Measurements from ENCODE around the gene PRPF4.
"Not testable (repeated sequence)": the region's sequence is repeated elsewhere in the genome, so short reads cannot be mapped to it uniquely, and the experiment has no call there.

Gene PRPF4

GRCh38 chr9:113269355-113269754 is 6.1 kb upstream of the PRPF4 start:
- DNase-seq = no peak

GRCh38 chr9:113269871-113270270 is 5.6 kb upstream of the PRPF4 start:
- no peak for DNase-seq

GRCh38 chr9:113274474-113275156 is 843 bp upstream of the PRPF4 start:
- peak; percentile 54 for DNase-seq

- no peak for DNase-seq
Measured at GRCh38 chr9:113278840-113279239, 3.4 kb downstream of the PRPF4 start.

GRCh38 chr9:113281356-113281755 is 5.9 kb downstream of the PRPF4 start:
- DNase-seq = no peak

- DNase-seq = no peak
Measured at GRCh38 chr9:113289091-113289490, 13.6 kb downstream of the PRPF4 start.

GRCh38 chr9:113290052-113290607 is 14.7 kb downstream of the PRPF4 start:
- no peak for DNase-seq

GRCh38 chr9:113293285-113293878 is 17.9 kb downstream of the PRPF4 start:
- no peak for DNase-seq

GRCh38 chr9:113296247-113296646 is 20.8 kb downstream of the PRPF4 start:
- DNase-seq = not testable (repeated sequence)

GRCh38 chr9:113296796-113297558 is 21.5 kb downstream of the PRPF4 start:
- no peak for DNase-seq

- DNase-seq = no peak
Measured at GRCh38 chr9:113298311-113298710, 22.9 kb downstream of the PRPF4 start.

- no peak for DNase-seq
Measured at GRCh38 chr9:113298924-113299770, 23.7 kb downstream of the PRPF4 start.

- no peak for DNase-seq
Measured at GRCh38 chr9:113299800-113300292, 24.4 kb downstream of the PRPF4 start.

GRCh38 chr9:113301548-113301947 is 26.1 kb downstream of the PRPF4 start:
- no peak for DNase-seq

- DNase-seq = peak; percentile 55
Measured at GRCh38 chr9:113302792-113303418, 27.4 kb downstream of the PRPF4 start, which contains the start of gene RNF183. TSS of gene RNF183 (minus strand) at chr9:113303376. CDS start at chr9:113298184, 5,192 bp downstream.

- no peak for DNase-seq
Measured at GRCh38 chr9:113306566-113306965, 31.1 kb downstream of the PRPF4 start.

- DNase-seq = peak; percentile 39
Measured at GRCh38 chr9:113307396-113307975, 32.0 kb downstream of the PRPF4 start.

- peak; percentile 15 for DNase-seq
Measured at GRCh38 chr9:113309204-113309813, 33.9 kb downstream of the PRPF4 start.

- DNase-seq = no peak
Measured at GRCh38 chr9:113310538-113310937, 35.1 kb downstream of the PRPF4 start.

GRCh38 chr9:113311961-113312360 is 36.5 kb downstream of the PRPF4 start:
- DNase-seq = no peak

- DNase-seq = no peak
Measured at GRCh38 chr9:113313261-113313660, 37.8 kb downstream of the PRPF4 start.

Data from kidney glomerular epithelial cell (primary cell).